GM19452 (cell line): Measurements from ENCODE around the gene FBXO45.
"Not testable (repeated sequence)": the region's sequence is repeated elsewhere in the genome, so short reads cannot be mapped to it uniquely, and the experiment has no call there.

Experiments used
- ATAC-seq: cut with Tn5 transposase; IDR thresholded peaks from one replicate; pipeline ENCODE4 v1.9.1; 2021; ENCODE audit not compliant: unreplicated experiment

Gene FBXO45

GRCh38 chr3:196615234-196615633 is 46.8 kb downstream of the FBXO45 start:
- ATAC-seq: not testable (repeated sequence)

GRCh38 chr3:196617256-196617655 is 48.8 kb downstream of the FBXO45 start:
- no peak for ATAC-seq

GRCh38 chr3:196619223-196619622 is 50.8 kb downstream of the FBXO45 start:
- no peak for ATAC-seq

- ATAC-seq: not testable (repeated sequence)
Measured at GRCh38 chr3:196619627-196620026, 51.2 kb downstream of the FBXO45 start.

- ATAC-seq: no peak
Measured at GRCh38 chr3:196620161-196620604, 51.7 kb downstream of the FBXO45 start.

GRCh38 chr3:196620684-196621083 is 52.2 kb downstream of the FBXO45 start:
- no peak for ATAC-seq

GRCh38 chr3:196621611-196622010 is 53.2 kb downstream of the FBXO45 start:
- no peak for ATAC-seq

- no peak for ATAC-seq
Measured at GRCh38 chr3:196624067-196624790, 55.8 kb downstream of the FBXO45 start.

- no peak for ATAC-seq
Measured at GRCh38 chr3:196624907-196625306, 56.4 kb downstream of the FBXO45 start.

- ATAC-seq: no peak
Measured at GRCh38 chr3:196625331-196625730, 56.9 kb downstream of the FBXO45 start.

- ATAC-seq: no peak
Measured at GRCh38 chr3:196627918-196628231, 59.4 kb downstream of the FBXO45 start.

GRCh38 chr3:196629228-196629627 is 60.8 kb downstream of the FBXO45 start:
- no peak for ATAC-seq

- no peak for ATAC-seq
Measured at GRCh38 chr3:196631682-196632045, 63.2 kb downstream of the FBXO45 start.

- peak; percentile 81 for ATAC-seq
Measured at GRCh38 chr3:196632046-196632751, 63.7 kb downstream of the FBXO45 start.

- ATAC-seq: no peak
Measured at GRCh38 chr3:196633555-196634151, 65.2 kb downstream of the FBXO45 start.

GRCh38 chr3:196634224-196634623 is 65.8 kb downstream of the FBXO45 start:
- ATAC-seq: no peak

GRCh38 chr3:196634829-196635228 is 66.4 kb downstream of the FBXO45 start:
- ATAC-seq: no peak

- ATAC-seq: no peak
Measured at GRCh38 chr3:196636369-196637349, 68.2 kb downstream of the FBXO45 start.

- ATAC-seq: not testable (repeated sequence)
Measured at GRCh38 chr3:196637941-196638340, 69.5 kb downstream of the FBXO45 start.
